Cardiac muscle cell (in vitro differentiated cells and primary cell): Measurements from ENCODE around the gene BTG2. TPM values are rescaled to one million over a fixed set of nuclear protein-coding genes. Genes with fewer than 3 reads are reported as not detected.

Source experiments
- DNase-seq, 2 donors: peaks; one replicate each; pipeline versions ENCODE4 v3.0.0 to v3.0.0-alpha.2; 2010 to 2017; ENCODE audit warnings: low read depth in 1 of 2, low spot score in 1 of 2
- H3K27ac ChIP-seq: fragments of 200-600 bp; sonication (generic); 2 replicates; pipeline ENCODE4 v1.5.1; 2016
- H3K27me3 ChIP-seq: fragments of 200-600 bp; sonication (generic); 2 replicates; pipeline ENCODE4 v1.6.0; 2016; ENCODE audit warnings: control low read depth
- H3K36me3 ChIP-seq: fragments of 200-600 bp; sonication (generic); 2 replicates; pipeline ENCODE4 v1.5.1; 2016; ENCODE audit warnings: control low read depth
- H3K4me1 ChIP-seq: fragments of 200-600 bp; sonication (generic); 2 replicates; pipeline ENCODE4 v1.8.1; 2017; ENCODE audit warnings: low read depth, mild to moderate bottlenecking, mixed run types
- H3K4me3 ChIP-seq: fragments of 200-600 bp; sonication (generic); 2 replicates; pipeline ENCODE4 v1.5.1; 2016; ENCODE audit warnings: mild to moderate bottlenecking
- H3K9me3 ChIP-seq: fragments of 200-600 bp; sonication (generic); 2 replicates; pipeline ENCODE4 v1.5.1; 2017; ENCODE audit warnings: low read depth, mild to moderate bottlenecking, control low read depth
- CTCF ChIP-seq: IDR thresholded peaks from 2 replicates; pipeline ENCODE4 v1.5.1; 2012; ENCODE audit warnings: low read depth, mild to moderate bottlenecking, low read length
- polyA plus RNA-seq: library from polyadenylated mRNA; unstranded; fragments of >200 nt; fragmentation: Nextera tagmentation; extraction: Ambion mirVana; gene quantifications from 2 replicates; pipeline ENCODE4 v1.2.1, GENCODE V29; 2016
- total RNA-seq: library from RNA; depleted of rRNA; stranded (reverse); fragments of >200 nt; gene quantifications from 2 replicates; pipeline ENCODE4 v1.2.3, GENCODE V29; 2016

BTG2 gene
- total and polyA plus RNA-seq, 2 experiments from 2014 or later = 45.6 to 66.0 TPM

GRCh38 chr1:203302456-203302855, 2.9 kb upstream of the BTG2 start:
- H3K36me3 ChIP-seq = no peaks in the 10 kb centered on the region
- no peaks in the 10 kb centered on the region for H3K9me3 ChIP-seq
- peaks cover 27% of the 10 kb centered on the region for H3K4me1 ChIP-seq
- no peak overlapping the region for H3K27ac ChIP-seq
- no peak overlapping the region for H3K4me3 ChIP-seq
- H3K27me3 ChIP-seq = no peaks in the 10 kb centered on the region
- TF ChIP-seq CTCF = no peak
- no peak for DNase-seq

- no peaks in the 10 kb centered on the region for H3K36me3 ChIP-seq
- no peaks in the 10 kb centered on the region for H3K27me3 ChIP-seq
- no peak for TF ChIP-seq CTCF
- H3K4me3 ChIP-seq = no peak overlapping the region
- DNase-seq = no peak
- no peaks in the 10 kb centered on the region for H3K9me3 ChIP-seq
- peaks cover 31% of the 10 kb centered on the region for H3K4me1 ChIP-seq
- H3K27ac ChIP-seq = no peak overlapping the region
Observed at GRCh38 chr1:203302894-203303293, 2.4 kb upstream of the BTG2 start.

DNA sequence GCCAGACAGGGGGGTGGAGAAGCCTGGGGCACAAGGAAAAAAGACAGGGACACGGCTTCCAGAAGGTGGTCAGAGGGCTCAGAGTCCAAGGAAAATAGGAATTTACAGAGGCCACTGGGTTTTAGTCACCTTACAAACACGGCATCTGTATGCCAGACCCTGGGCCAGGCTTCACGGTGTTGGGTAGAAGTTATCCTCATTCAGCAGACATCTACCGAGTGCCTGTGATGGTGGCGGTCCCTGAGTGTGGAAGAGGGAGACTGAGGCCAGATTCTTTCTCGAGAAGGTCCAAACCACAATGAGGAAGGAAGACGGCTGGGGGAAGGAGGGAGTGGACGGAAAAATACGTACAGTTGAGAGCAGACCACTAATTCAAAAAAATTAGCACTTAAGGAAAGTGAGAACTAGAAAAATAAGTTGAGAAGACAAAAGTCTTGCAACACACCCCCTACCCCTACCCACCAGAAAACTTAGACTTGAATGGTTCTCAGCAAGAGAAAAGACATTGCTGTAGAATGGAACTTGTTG, 864 bp upstream of the BTG2 start:
- Histone ChIP-seq H3K4me3 (no peak overlapping the region), H3K9me3 (no peaks in the 10 kb centered on the region), H3K27ac (no peak overlapping the region), H3K4me1 (peaks cover 41% of the 10 kb centered on the region), H3K27me3 (no peaks in the 10 kb centered on the region), H3K36me3 (peaks cover 1% of the 10 kb centered on the region)
- no peak for DNase-seq
- TF ChIP-seq CTCF = no peak

GRCh38 chr1:203305809-203306088, 430 bp downstream of the BTG2 start:
- Histone ChIP-seq H3K27me3 (no peaks in the 10 kb centered on the region), H3K4me3 (peak overlapping the region; percentile 45), H3K4me1 (peaks cover 32% of the 10 kb centered on the region), H3K9me3 (no peaks in the 10 kb centered on the region), H3K27ac (peak overlapping the region; percentile 31), H3K36me3 (peaks cover 2% of the 10 kb centered on the region)
- no peak for DNase-seq
- no peak for TF ChIP-seq CTCF

DNA sequence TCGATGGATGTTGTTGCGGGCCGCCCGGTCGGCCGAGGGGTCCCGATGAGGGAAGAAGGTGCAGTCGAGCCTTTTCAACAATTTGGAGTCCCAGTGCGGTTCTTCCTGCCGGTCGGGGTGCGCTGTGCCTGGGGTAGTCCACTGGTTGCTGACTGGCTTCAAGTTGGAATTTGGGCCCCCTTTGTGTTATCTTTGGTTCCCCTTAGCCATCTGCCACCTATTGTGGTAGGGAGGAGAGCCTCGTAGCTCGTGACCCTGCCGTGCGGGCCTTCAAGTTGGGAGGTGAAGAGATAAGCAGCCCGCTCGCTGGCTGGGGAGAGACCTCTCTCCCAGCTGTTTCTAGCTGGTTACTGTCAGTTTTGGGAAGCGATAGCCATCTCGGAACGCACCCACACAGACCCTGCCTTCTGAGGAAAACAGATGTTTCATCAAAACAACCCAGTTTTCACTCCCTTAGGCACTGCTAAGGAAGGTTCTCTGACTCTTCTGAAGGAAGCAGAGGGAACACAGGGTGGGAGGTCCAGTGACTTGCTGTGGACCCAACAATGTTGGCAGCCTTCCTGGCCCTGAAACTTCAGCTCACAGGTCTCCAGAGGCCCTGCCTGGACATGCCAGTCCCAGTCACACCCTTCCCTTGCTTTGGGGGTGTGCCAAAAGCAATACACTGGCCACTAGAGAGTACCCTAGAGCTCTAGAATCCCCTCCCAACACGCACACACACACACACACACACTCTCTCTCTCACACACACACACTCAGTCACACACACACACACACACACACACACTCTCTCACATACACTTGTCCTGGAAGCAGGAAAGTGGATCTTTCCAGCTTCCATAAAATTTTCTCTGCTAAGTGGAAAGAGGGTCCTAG, 1.0 kb downstream of the BTG2 start:
- TF ChIP-seq CTCF = peak; percentile 1
- Histone ChIP-seq H3K27ac (peak overlapping the region; percentile 31), H3K27me3 (no peaks in the 10 kb centered on the region), H3K4me3 (peak overlapping the region; percentile 45), H3K4me1 (peaks cover 29% of the 10 kb centered on the region), H3K36me3 (peaks cover 2% of the 10 kb centered on the region), H3K9me3 (no peaks in the 10 kb centered on the region)
- peak; percentile 57 to 91 for DNase-seq
